IMR-90 (cell line): Measurements from ENCODE around the gene CD151. TPM values are rescaled to one million over a fixed set of nuclear protein-coding genes. Genes with fewer than 3 reads are reported as not detected.

ENCODE experiments used
- ATAC-seq: fragments of 200-7000 bp; cut with Tn5 transposase; 2 replicates; pipeline ENCODE4 v1.9.1; 2020; ENCODE audit warnings: low read depth, mild to moderate bottlenecking, moderate library complexity
- BruUV-seq: library from RNA; stranded (reverse); fragments of 400-500 nt; replicated peaks from 2 replicates; lab custom pipeline; 2021; lab: Mats Ljungman, UMichigan
- CTCF ChIA-PET: fragments of 300-600 bp; formaldehyde crosslinking; extraction: SDS; loops from one replicate; lab custom pipeline; 2021; ENCODE audit warnings: antibody characterized with exemption; lab: Yijun Ruan, JAX
- POLR2A ChIA-PET: fragments of 300-600 bp; sonication (Branson Sonifier 250); formaldehyde crosslinking; loops from one replicate; lab custom pipeline; 2022; ENCODE audit warnings: antibody characterized with exemption; ENCODE audit not compliant: unreplicated experiment; lab: Charles Lee
- DNase-seq: peaks from one replicate; pipeline ENCODE4 v3.0.0; 2013
- H2AFZ ChIP-seq: replicated peaks from 2 replicates; pipeline ENCODE3; 2013; ENCODE audit warnings: low read length, mild to moderate bottlenecking; ENCODE audit not compliant: poor library complexity
- H2AK5ac ChIP-seq: 2 replicates; pipeline ENCODE4 v1.6.1; 2013; ENCODE audit warnings: low read depth, low read length, inconsistent platforms
- H2AK9ac ChIP-seq: replicated peaks from 2 replicates; pipeline ENCODE3; 2013; ENCODE audit warnings: mild to moderate bottlenecking, low read depth, low read length, moderate library complexity; ENCODE audit not compliant: poor library complexity
- H2BK120ac ChIP-seq: 2 replicates; pipeline ENCODE4 v1.6.1; 2013; ENCODE audit warnings: low read depth, low read length, inconsistent platforms
- H2BK15ac ChIP-seq: 3 replicates; pipeline ENCODE4 v1.6.1; 2013; ENCODE audit warnings: low read depth, low read length, inconsistent platforms
- H2BK20ac ChIP-seq: 2 replicates; pipeline ENCODE4 v1.6.1; 2013; ENCODE audit warnings: low read depth, mild to moderate bottlenecking, inconsistent platforms, low read length, moderate library complexity
- H2BK5ac ChIP-seq: 2 replicates; pipeline ENCODE4 v1.6.1; 2013; ENCODE audit warnings: mild to moderate bottlenecking, low read depth, low read length, inconsistent platforms; ENCODE audit not compliant: poor library complexity, severe bottlenecking
- H3K14ac ChIP-seq: replicated peaks from 2 replicates; pipeline ENCODE4 v1.6.1; 2013; ENCODE audit warnings: low read depth, low read length, inconsistent platforms
- H3K18ac ChIP-seq: 2 replicates; pipeline ENCODE4 v1.6.1; 2013; ENCODE audit warnings: low read depth, low read length, control low read depth
- H3K23ac ChIP-seq: 2 replicates; pipeline ENCODE4 v1.6.1; 2013; ENCODE audit warnings: low read depth, low read length, inconsistent platforms
- H3K27ac ChIP-seq: 2 replicates; pipeline ENCODE4 v1.5.1; 2013; ENCODE audit warnings: mild to moderate bottlenecking, control low read depth, low read length; ENCODE audit not compliant: insufficient read depth
- H3K27me3 ChIP-seq: 2 replicates; pipeline ENCODE4 v1.6.1; 2013; ENCODE audit warnings: low read length; ENCODE audit not compliant: control insufficient read depth, insufficient read depth
- H3K36me3 ChIP-seq: 2 replicates; pipeline ENCODE4 v1.6.1; 2013; ENCODE audit warnings: low read length, mixed read lengths; ENCODE audit not compliant: control insufficient read depth, insufficient read depth
- H3K4ac ChIP-seq: 2 replicates; pipeline ENCODE4 v1.6.1; 2013; ENCODE audit warnings: low read depth, low read length, inconsistent platforms
- H3K4me1 ChIP-seq: 2 replicates; pipeline ENCODE4 v1.6.1; 2013; ENCODE audit warnings: low read length, mixed read lengths; ENCODE audit not compliant: control insufficient read depth, insufficient read depth
- H3K4me2 ChIP-seq: 2 replicates; pipeline ENCODE4 v1.6.1; 2013; ENCODE audit warnings: low read depth, mild to moderate bottlenecking, control low read depth, low read length, moderate library complexity
- H3K4me3 ChIP-seq: 2 replicates; pipeline ENCODE4 v1.5.1; 2013; ENCODE audit warnings: low read depth, mild to moderate bottlenecking, control low read depth, low read length, moderate library complexity; ENCODE audit not compliant: insufficient read depth
- H3K56ac ChIP-seq: 2 replicates; pipeline ENCODE4 v1.6.1; 2013; ENCODE audit warnings: low read length, inconsistent platforms; ENCODE audit not compliant: insufficient read depth; ENCODE audit errors: extremely low read depth
- H3K79me1 ChIP-seq, 2 experiments: 2 replicates each; pipeline ENCODE4 v1.6.1; 2013; ENCODE audit warnings: low read length in 2 of 2, inconsistent platforms in 1 of 2, low read depth in 1 of 2
- H3K9ac ChIP-seq: 2 replicates; pipeline ENCODE4 v1.6.1; 2013; ENCODE audit warnings: low read depth, low read length, control low read depth
- H3K9me1 ChIP-seq: 2 replicates; pipeline ENCODE4 v1.6.1; 2013; ENCODE audit warnings: low read length, inconsistent platforms; ENCODE audit not compliant: insufficient read depth
- H3K9me3 ChIP-seq: 2 replicates; pipeline ENCODE4 v1.6.1; 2013; ENCODE audit warnings: low read length; ENCODE audit not compliant: control insufficient read depth, insufficient read depth
- H4K20me1 ChIP-seq: 2 replicates; pipeline ENCODE4 v1.6.1; 2013; ENCODE audit warnings: low read length, inconsistent platforms; ENCODE audit not compliant: insufficient read depth
- H4K5ac ChIP-seq: 2 replicates; pipeline ENCODE4 v1.6.1; 2013; ENCODE audit warnings: mild to moderate bottlenecking, low read depth, low read length, control low read depth
- H4K8ac ChIP-seq, 2 experiments: 2 replicates each; pipeline ENCODE4 v1.6.1; 2013; ENCODE audit warnings: low read depth in 2 of 2, low read length in 2 of 2, control low read depth in 1 of 2, inconsistent platforms in 1 of 2
- H4K91ac ChIP-seq: 2 replicates; pipeline ENCODE4 v1.6.1; 2013; ENCODE audit warnings: low read depth, low read length, inconsistent platforms; ENCODE audit not compliant: insufficient read depth
- BHLHE40 ChIP-seq: fragments of 150-350 bp; IDR thresholded peaks from 2 replicates; pipeline ENCODE4 v1.6.1; 2016; ENCODE audit warnings: mild to moderate bottlenecking, low read depth, low read length
- CHD1 ChIP-seq: IDR thresholded peaks from 2 replicates; pipeline ENCODE4 v1.6.1; 2012; ENCODE audit warnings: low read depth, low read length, improper control_type of control experiment
- MAFK ChIP-seq: IDR thresholded peaks from 2 replicates; pipeline ENCODE4 v1.6.1; 2012; ENCODE audit warnings: low read depth, low read length, improper control_type of control experiment
- MAZ ChIP-seq: IDR thresholded peaks from 2 replicates; pipeline ENCODE4 v1.6.1; 2012; ENCODE audit warnings: low read depth, mild to moderate bottlenecking, low read length, improper control_type of control experiment, moderate library complexity, borderline replicate concordance
- MXI1 ChIP-seq: IDR thresholded peaks from 2 replicates; pipeline ENCODE4 v1.6.1; 2012; ENCODE audit warnings: low read depth, mild to moderate bottlenecking, low read length, moderate library complexity, borderline replicate concordance
- NFE2L2 ChIP-seq: fragments of 150-350 bp; IDR thresholded peaks from 2 replicates; pipeline ENCODE4 v1.6.1; 2016; ENCODE audit warnings: low read depth, mild to moderate bottlenecking, low read length
- POLR2A ChIP-seq: IDR thresholded peaks from 2 replicates; pipeline ENCODE4 v1.6.1; 2012; ENCODE audit warnings: mild to moderate bottlenecking, low read depth, low read length
- RAD21 ChIP-seq: IDR thresholded peaks from 2 replicates; pipeline ENCODE4 v1.6.1; 2012; ENCODE audit warnings: low read length, improper control_type of control experiment
- RCOR1 ChIP-seq: IDR thresholded peaks from 2 replicates; pipeline ENCODE4 v1.6.1; 2012; ENCODE audit warnings: mild to moderate bottlenecking, low read length, improper control_type of control experiment; ENCODE audit not compliant: insufficient replicate concordance
- RFX5 ChIP-seq: IDR thresholded peaks from 2 replicates; pipeline ENCODE4 v1.8.0; 2012; ENCODE audit warnings: low read depth, mild to moderate bottlenecking, low read length, moderate library complexity
- SMC3 ChIP-seq: fragments of 150-350 bp; IDR thresholded peaks from 2 replicates; pipeline ENCODE4 v1.6.1; 2016; ENCODE audit warnings: low read depth, mild to moderate bottlenecking, antibody characterized with exemption, low read length, moderate library complexity
- WGBS, 2 experiments: methylation state at CpG; one replicate each; pipeline versions ENCODE4 v1.1.5 to v1.1.7; 2013; ENCODE audit warnings: missing lambda C conversion rate in 2 of 2; ENCODE audit not compliant: insufficient read length in 1 of 2; ENCODE audit errors: extremely low coverage in 2 of 2; 5-methylcytosine and 5-hydroxymethylcytosine counted together
- dilution Hi-C: fragments of 300-500 bp; cut with HindIII; formaldehyde crosslinking; loops from one replicate; pipeline ENCODE4 v1.14.3; 2018; ENCODE audit warnings: low sequenced_read_pairs; ENCODE audit not compliant: unreplicated experiment
- in situ Hi-C: fragments of 300-500 bp; cut with MboI; formaldehyde crosslinking; loops from 3 replicates; pipeline ENCODE4 v1.14.3; 2019; ENCODE audit warnings: low sequenced_read_pairs, inconsistent platforms, mixed read lengths
- intact Hi-C: fragments of 100-400 bp; cut with micrococcal nuclease; formaldehyde crosslinking; loops from 2 replicates; pipeline ENCODE4 v1.10.0; 2022
- polyA plus RNA-seq, 3 experiments: library from polyadenylated mRNA; depleted of rRNA; stranded (reverse); fragments of >200 nt; gene quantifications; 2 replicates each; pipeline ENCODE4 v1.2.3, GENCODE V29; 2012; ENCODE audit warnings: low replicate concordance in 1 of 3
- total RNA-seq: library from RNA; depleted of rRNA; stranded (reverse); fragments of >200 nt; gene quantifications from 2 replicates; pipeline ENCODE4 v1.2.3, GENCODE V29; 2012
- TF ChIP-seq, protein P1 (sequence below): fragments of 150-350 bp; IDR thresholded peaks from 2 replicates; pipeline ENCODE4 v1.6.1; 2016; ENCODE audit warnings: low read depth, mild to moderate bottlenecking, low read length, moderate library complexity, borderline replicate concordance

Gene CD151
- total and polyA plus RNA-seq, 2 of the 4 experiments (the other 2 are of a cell fraction), result 1,150 to 1,267 TPM

DNA sequence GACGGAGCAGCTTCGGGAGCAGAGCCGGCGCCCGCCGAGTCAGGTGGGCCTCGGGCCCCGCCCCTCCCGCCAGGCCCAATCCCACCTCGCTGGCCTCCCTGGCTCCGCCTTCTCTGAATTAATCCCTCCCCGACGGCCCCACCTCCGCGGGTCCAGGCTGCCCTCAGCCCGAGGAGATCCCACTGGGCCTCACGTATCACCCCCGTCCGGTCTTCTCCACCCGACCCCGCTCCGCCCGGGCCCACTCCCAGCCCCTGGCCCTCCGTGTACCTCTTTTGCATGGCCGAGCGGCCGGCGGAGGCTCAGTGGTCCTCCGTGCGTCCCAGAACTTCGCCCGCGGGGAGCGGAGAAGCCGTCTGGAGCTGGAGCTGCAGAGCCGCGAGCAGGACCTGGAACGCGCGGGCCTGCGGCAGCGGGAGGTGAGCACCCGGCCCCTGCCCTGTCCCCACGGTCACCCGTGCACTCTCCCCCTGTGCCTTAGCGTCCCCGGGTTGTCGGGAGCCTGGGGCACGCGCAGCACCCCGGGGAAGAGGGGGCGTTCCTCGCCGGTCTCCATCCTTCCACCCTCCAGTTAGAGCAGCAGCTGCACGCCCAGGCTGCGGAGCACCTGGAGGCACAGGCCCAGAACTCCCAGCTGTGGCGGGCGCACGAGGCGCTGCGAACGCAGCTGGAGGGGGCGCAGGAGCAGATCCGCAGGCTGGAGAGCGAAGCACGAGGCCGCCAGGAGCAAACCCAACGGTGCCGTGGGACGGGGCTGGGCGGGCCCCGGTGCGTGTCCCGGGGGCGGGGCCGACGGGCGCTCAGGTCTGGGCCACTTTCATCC lies 2.2 kb upstream of the CD151 start (continued):
- TF ChIP-seq MAFK, result no peak

DNA sequence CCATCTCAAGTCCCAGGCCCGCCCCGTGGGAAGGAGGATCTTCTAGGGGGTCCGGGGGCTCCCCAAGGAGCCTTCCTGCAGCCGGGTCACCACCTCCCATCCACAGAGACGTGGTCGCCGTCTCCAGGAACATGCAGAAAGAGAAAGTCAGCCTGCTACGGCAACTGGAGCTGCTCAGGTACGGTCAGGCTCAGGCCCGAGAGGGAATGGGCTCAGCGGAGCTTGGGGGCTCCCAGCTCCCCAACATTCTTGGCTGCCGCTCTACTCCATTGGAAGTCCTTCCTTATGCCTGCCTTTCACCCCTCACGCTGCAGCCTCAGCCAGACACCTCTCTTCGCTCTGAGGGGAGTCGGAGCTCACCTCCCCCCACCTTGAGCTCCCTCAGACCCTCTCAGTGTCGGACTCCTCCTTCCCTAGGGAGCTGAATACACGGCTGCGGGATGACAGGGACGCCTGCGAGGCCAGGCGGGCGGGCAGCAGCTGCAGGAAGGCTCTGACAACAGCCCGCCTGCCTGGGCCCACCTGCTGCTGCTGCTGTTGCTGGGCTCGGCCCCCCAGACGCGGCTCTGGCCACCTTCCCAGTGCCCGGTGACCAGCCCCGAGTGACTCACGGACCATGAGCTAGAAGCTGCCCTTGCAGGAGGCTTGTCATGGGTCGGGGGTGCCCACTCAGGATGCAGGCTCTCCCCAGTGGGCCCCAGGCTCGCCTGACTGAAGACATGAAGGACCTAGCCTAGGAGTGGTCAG lies 1.5 kb upstream of the CD151 start:
- Histone ChIP-seq H3K4me1 (peaks cover 37% of the 10 kb centered on the region), H3K14ac (no peak overlapping the region), H3K9me1 (peaks cover 15% of the 10 kb centered on the region; the same call in 1 of the 2 replicates), H4K20me1 (peaks cover 42% of the 10 kb centered on the region), H3K4me3 (no peak overlapping the region), H2BK120ac (no peak overlapping the region), H2AK5ac (peak overlapping the region; percentile 99), H4K8ac (peak overlapping the region; percentile 59 to 93; a peak in 1 of 4 replicates), H3K9me3 (no peaks in the 10 kb centered on the region), H3K79me1 (peaks cover 5 to 35% of the 10 kb centered on the region in 2 experiments), H3K27me3 (peaks cover 6% of the 10 kb centered on the region; the same call in 1 of the 2 replicates), H4K5ac (peak overlapping the region; percentile 14; the same call in 1 of the 2 replicates), H3K36me3 (peaks cover 2% of the 10 kb centered on the region; the same call in 1 of the 2 replicates), H3K23ac (no peak overlapping the region), H2BK20ac (no peak overlapping the region), H3K9ac (no peak overlapping the region), H3K56ac (no peak overlapping the region), H3K27ac (peak overlapping the region; percentile 22; the same call in 1 of the 2 replicates), H3K18ac (no peak overlapping the region), H2BK5ac (peak overlapping the region; percentile 80), H2BK15ac (no peak overlapping the region), H3K4ac (peak overlapping the region; percentile 97; the same call in 1 of the 2 replicates), H2AK9ac (peak overlapping the region; percentile 100), H3K4me2 (peak overlapping the region; percentile 90), H4K91ac (no peak overlapping the region), H2AFZ (peak overlapping the region; percentile 89)
- intact Hi-C loops, result no loop called here
- in situ Hi-C loops, result no loop called here
- DNase-seq, result peak; percentile 80
- dilution Hi-C loops, result no loop called here
- ChIA-PET CTCF (no interaction called here), POLR2A (interaction anchor here (1.4 kb wide), 1 partner anchor 12 kb away, joined by 8 read pairs; the partner anchor contains the start of gene PNPLA2)
- no peak for ATAC-seq
- WGBS, 2 experiments, result 29% methylated on average over 20 of the region's 31 CpGs; no CpG with 5 or more reads in 1 of the 2 experiments
- no TSS peak for BruUV-seq
- TF ChIP-seq POLR2A (0 out of 2 replicates have a peak, but pooled peaks have one; percentile 26), RFX5 (no peak), MXI1 (0 out of 2 replicates have a peak, but pooled peaks have one; percentile 36), SMC3 (no peak), CHD1 (no peak), MAZ (peak; percentile 59; the same call in 1 of the 2 replicates), BHLHE40 (no peak), NFE2L2 (no peak), RAD21 (no peak), RCOR1 (peak; percentile 62), MAFK (no peak)
- TF ChIP-seq, protein P1, sequence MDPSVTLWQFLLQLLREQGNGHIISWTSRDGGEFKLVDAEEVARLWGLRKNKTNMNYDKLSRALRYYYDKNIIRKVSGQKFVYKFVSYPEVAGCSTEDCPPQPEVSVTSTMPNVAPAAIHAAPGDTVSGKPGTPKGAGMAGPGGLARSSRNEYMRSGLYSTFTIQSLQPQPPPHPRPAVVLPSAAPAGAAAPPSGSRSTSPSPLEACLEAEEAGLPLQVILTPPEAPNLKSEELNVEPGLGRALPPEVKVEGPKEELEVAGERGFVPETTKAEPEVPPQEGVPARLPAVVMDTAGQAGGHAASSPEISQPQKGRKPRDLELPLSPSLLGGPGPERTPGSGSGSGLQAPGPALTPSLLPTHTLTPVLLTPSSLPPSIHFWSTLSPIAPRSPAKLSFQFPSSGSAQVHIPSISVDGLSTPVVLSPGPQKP, result no peak
